H1 (cell line): ENCODE measurements around the gene RER1. TPM values are rescaled to one million over a fixed set of nuclear protein-coding genes. Genes with fewer than 3 reads are reported as not detected.
A peak's percentile ranks its signal among the peaks of the same experiment; 100 is the strongest.

Experiments
- ASH2L ChIP-seq: fragments of 200-600, 300-600 bp; sonication (generic); IDR thresholded peaks from one replicate; pipeline ENCODE4 v1.7.1; 2017; ENCODE audit warnings: low read length
- ATF2 ChIP-seq: IDR thresholded peaks from 2 replicates; pipeline ENCODE4 v1.6.1; 2012; ENCODE audit warnings: low read length, inconsistent platforms
- ATF3 ChIP-seq: IDR thresholded peaks from 2 replicates; pipeline ENCODE4 v1.6.1; 2011; ENCODE audit warnings: low read depth, mild to moderate bottlenecking, low read length; ENCODE audit not compliant: insufficient read depth
- BCL11A ChIP-seq, 2 experiments: IDR thresholded peaks; one replicate each; pipeline ENCODE4 v1.6.1; 2011; ENCODE audit warnings: low read depth in 2 of 2, low read length in 2 of 2, mild to moderate bottlenecking in 2 of 2
- CEBPB ChIP-seq: IDR thresholded peaks from 2 replicates; pipeline ENCODE4 v1.6.1; 2012; ENCODE audit warnings: low read depth, low read length
- CHD2 ChIP-seq: IDR thresholded peaks from 2 replicates; pipeline ENCODE4 v1.6.1; 2012; ENCODE audit warnings: low read length, improper control_type of control experiment
- E2F6 ChIP-seq: IDR thresholded peaks from 2 replicates; pipeline ENCODE4 v1.6.1; 2012; ENCODE audit warnings: inconsistent platforms
- EGR1 ChIP-seq: IDR thresholded peaks from 2 replicates; pipeline ENCODE4 v1.6.1; 2011; ENCODE audit warnings: low read depth, low read length, borderline replicate concordance
- GABPA ChIP-seq: IDR thresholded peaks from 2 replicates; pipeline ENCODE4 v1.6.1; 2011; ENCODE audit warnings: mild to moderate bottlenecking, low read length, moderate library complexity, borderline replicate concordance; ENCODE audit not compliant: insufficient read depth
- KDM4A ChIP-seq: IDR thresholded peaks from one replicate; pipeline ENCODE4 v1.7.1; 2012; ENCODE audit warnings: low read depth, mild to moderate bottlenecking, moderate library complexity, low read length, inconsistent platforms; ENCODE audit not compliant: severe bottlenecking
- KDM5A ChIP-seq: fragments of 200-600 bp; IDR thresholded peaks from 2 replicates; pipeline ENCODE4 v1.7.1; 2012; ENCODE audit warnings: mild to moderate bottlenecking, low read length, inconsistent platforms, mixed read lengths
- MAFK ChIP-seq: IDR thresholded peaks from 2 replicates; pipeline ENCODE4 v1.6.1; 2012; ENCODE audit warnings: low read depth, mild to moderate bottlenecking, improper control_type of control experiment, low read length
- MAX ChIP-seq: IDR thresholded peaks from 2 replicates; pipeline ENCODE4 v1.6.1; 2012; ENCODE audit warnings: inconsistent platforms
- NANOG ChIP-seq: IDR thresholded peaks from 2 replicates; pipeline ENCODE4 v1.6.1; 2011; ENCODE audit warnings: low read length, low read depth, mild to moderate bottlenecking, inconsistent platforms; ENCODE audit not compliant: insufficient read depth, poor library complexity, severe bottlenecking
- RXRA ChIP-seq: IDR thresholded peaks from 2 replicates; pipeline ENCODE4 v1.6.1; 2011; ENCODE audit warnings: low read depth, mild to moderate bottlenecking, low read length, moderate library complexity; ENCODE audit not compliant: insufficient read depth
- SIN3A ChIP-seq, 2 experiments: IDR thresholded peaks in 1 of 2; conservative IDR thresholded peaks in 1 of 2; 2 replicates each; pipeline ENCODE4 v1.6.1; 2011 to 2012; ENCODE audit warnings: low read length in 2 of 2, improper control_type of control experiment in 1 of 2, low read depth in 1 of 2, mild to moderate bottlenecking in 1 of 2
- SP4 ChIP-seq: IDR thresholded peaks from 2 replicates; pipeline ENCODE4 v1.6.1; 2012; ENCODE audit warnings: low read length, inconsistent platforms
- SRF ChIP-seq: IDR thresholded peaks from 2 replicates; pipeline ENCODE4 v1.6.1; 2011; ENCODE audit warnings: mild to moderate bottlenecking, low read depth, low read length, moderate library complexity
- SUZ12 ChIP-seq: fragments of 200-600 bp; sonication (generic); IDR thresholded peaks from 2 replicates; pipeline ENCODE4 v1.6.1; 2012; ENCODE audit warnings: mild to moderate bottlenecking, inconsistent platforms, low read length, moderate library complexity, mixed read lengths
- TAF1 ChIP-seq: IDR thresholded peaks from 2 replicates; pipeline ENCODE4 v1.6.1; 2011; ENCODE audit warnings: mild to moderate bottlenecking, low read depth, low read length
- polyA plus RNA-seq, 7 experiments: library from polyadenylated mRNA; depleted of rRNA in 3 of 7; stranded (reverse) in 5 of 7; unstranded in 2 of 7; fragments of >200 nt in 5 of 7; fragments of 200-250 nt in 2 of 7; gene quantifications; 1 replicate in 5 of 7; 2 replicates in 1 of 7; 4 replicates in 1 of 7; pipeline versions ENCODE4 v1.2.1 to v1.2.3, GENCODE V29; 2011 to 2013; ENCODE audit warnings: missing spikeins in 2 of 7, mixed read lengths in 2 of 7
- total RNA-seq: library from RNA; stranded (reverse); fragmentation: NEBNext Ultra II Directional; extraction: Animal tissue kit (Norgen Biotek cat#: 25700); gene quantifications from 2 replicates; pipeline ENCODE4 v1.2.1, GENCODE V29; 2021

RER1 gene
- total and polyA plus RNA-seq, 2 of the 8 experiments (the other 6 are each of a cell fraction or from before 2014, with no cell fraction given) = 102 to 134 TPM

GRCh38 chr1:2391041-2391930 is at the start of gene RER1, which contains the start of gene MORN1 (continued):
- peak in 1 of 2 experiments; percentile 87; a peak in 1 of 4 replicates for TF ChIP-seq SIN3A (conservative IDR thresholded peaks at IDR 0.05 in 1 of 2, IDR thresholded peaks at IDR 0.05 in 1 of 2; ENCODE audit: low read depth in 1 of 2, low read length in 2 of 2)
- no peak for TF ChIP-seq MAFK
- TF ChIP-seq RXRA = no peak
- no peak for TF ChIP-seq ASH2L
- TF ChIP-seq SP4 = no peak
- TF ChIP-seq TAF1 = peak; percentile 81
- TF ChIP-seq ATF2 = no peak
- TF ChIP-seq CHD2 = peak; percentile 47
- peak; percentile 54; the same call in 1 of the 2 replicates for TF ChIP-seq EGR1
- peak; percentile 26; the same call in 1 of the 2 replicates for TF ChIP-seq SRF
- TF ChIP-seq GABPA = peak; percentile 97
- peak; percentile 74 for TF ChIP-seq KDM4A
- TF ChIP-seq NANOG = no peak
- no peak for TF ChIP-seq SUZ12
- peak; percentile 78 for TF ChIP-seq KDM5A
- no peak for TF ChIP-seq E2F6
- TF ChIP-seq ATF3 = 0 out of 2 replicates have a peak, but pooled peaks have one; percentile 4
- TF ChIP-seq BCL11A (IDR thresholded peaks at IDR 0.05; ENCODE audit: low read depth in 2 of 2, low read length in 2 of 2) = no peak
- TF ChIP-seq MAX = peak; percentile 30; the same call in 1 of the 2 replicates
- peak; percentile 1; the same call in 1 of the 2 replicates for TF ChIP-seq CEBPB
